ENCODE measurements around the gene ASPHD1.

- TF ChIP-seq, protein P1, sequence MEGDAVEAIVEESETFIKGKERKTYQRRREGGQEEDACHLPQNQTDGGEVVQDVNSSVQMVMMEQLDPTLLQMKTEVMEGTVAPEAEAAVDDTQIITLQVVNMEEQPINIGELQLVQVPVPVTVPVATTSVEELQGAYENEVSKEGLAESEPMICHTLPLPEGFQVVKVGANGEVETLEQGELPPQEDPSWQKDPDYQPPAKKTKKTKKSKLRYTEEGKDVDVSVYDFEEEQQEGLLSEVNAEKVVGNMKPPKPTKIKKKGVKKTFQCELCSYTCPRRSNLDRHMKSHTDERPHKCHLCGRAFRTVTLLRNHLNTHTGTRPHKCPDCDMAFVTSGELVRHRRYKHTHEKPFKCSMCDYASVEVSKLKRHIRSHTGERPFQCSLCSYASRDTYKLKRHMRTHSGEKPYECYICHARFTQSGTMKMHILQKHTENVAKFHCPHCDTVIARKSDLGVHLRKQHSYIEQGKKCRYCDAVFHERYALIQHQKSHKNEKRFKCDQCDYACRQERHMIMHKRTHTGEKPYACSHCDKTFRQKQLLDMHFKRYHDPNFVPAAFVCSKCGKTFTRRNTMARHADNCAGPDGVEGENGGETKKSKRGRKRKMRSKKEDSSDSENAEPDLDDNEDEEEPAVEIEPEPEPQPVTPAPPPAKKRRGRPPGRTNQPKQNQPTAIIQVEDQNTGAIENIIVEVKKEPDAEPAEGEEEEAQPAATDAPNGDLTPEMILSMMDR (IDR thresholded peaks at IDR 0.05) = no peak
- TF ChIP-seq EP300 (IDR thresholded peaks at IDR 0.05; ENCODE audit: borderline replicate concordance in 1 of 2, low read depth in 1 of 2, low read length in 1 of 2) = no peak
- TF ChIP-seq NRF1 (IDR thresholded peaks at IDR 0.05; ENCODE audit: low read depth, low read length) = no peak
- TF ChIP-seq USF2 (IDR thresholded peaks at IDR 0.05; ENCODE audit: borderline replicate concordance, low read depth, low read length) = no peak
- TF ChIP-seq POLR2AphosphoS5 (IDR thresholded peaks at IDR 0.05; ENCODE audit: low read depth, low read length) = no peak
- TF ChIP-seq, protein P2, sequence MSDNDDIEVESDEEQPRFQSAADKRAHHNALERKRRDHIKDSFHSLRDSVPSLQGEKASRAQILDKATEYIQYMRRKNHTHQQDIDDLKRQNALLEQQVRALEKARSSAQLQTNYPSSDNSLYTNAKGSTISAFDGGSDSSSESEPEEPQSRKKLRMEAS (IDR thresholded peaks at IDR 0.05; ENCODE audit: low read depth) = no peak
- TF ChIP-seq MXI1 (IDR thresholded peaks at IDR 0.05; ENCODE audit: low read depth, low read length) = no peak
- TF ChIP-seq RAD21 (IDR thresholded peaks at IDR 0.05; ENCODE audit: low read length) = no peak
- no peak for TF ChIP-seq RXRA (IDR thresholded peaks at IDR 0.05; ENCODE audit: borderline replicate concordance, low read depth)
Observed at GRCh38 chr16:29876594-29877249, 23.6 kb upstream of the ASPHD1 start.

Data from SK-N-SH (cell line).